Pancreas (tissue), 10 donors: ENCODE measurements around the gene NUP35. TPM values are rescaled to one million over a fixed set of nuclear protein-coding genes. Genes with fewer than 3 reads are reported as not detected.

Source experiments
- ATAC-seq, 4 donors: fragments of 200-7000 bp; cut with Tn5 transposase; one replicate each; pipeline versions ENCODE4 v1.8.0 to v1.9.1; 2020; ENCODE audit warnings: mild to moderate bottlenecking in 4 of 4, moderate library complexity in 4 of 4
- DNase-seq, 6 donors: peaks; one replicate each; pipeline ENCODE4 v3.0.0-alpha.2; 2020
- FAIRE-seq: peaks from 2 replicates; lab custom pipeline; 2012; peaks lifted over from hg19 to GRCh38; lab: Jason Lieb, UNC
- H3K27ac ChIP-seq, 4 donors: fragments of 200-600 bp; sonication (generic); 1 replicate in 3 of 4; 2 replicates in 1 of 4; pipeline versions ENCODE4 v1.5.0 to v1.8.0; 2020
- H3K27me3 ChIP-seq, 4 donors: fragments of 200-600 bp; one replicate each; pipeline ENCODE4 v1.8.0; 2021
- H3K36me3 ChIP-seq, 3 donors: fragments of 200-600 bp; sonication (generic) in 1 of 3; one replicate each; pipeline versions ENCODE4 v1.5.0 to v1.8.0; 2020 to 2021
- H3K4me1 ChIP-seq, 3 donors: fragments of 200-600 bp; one replicate each; pipeline ENCODE4 v1.8.0; 2021
- H3K4me3 ChIP-seq, 4 donors: fragments of 200-600 bp; sonication (generic) in 2 of 4; one replicate each; pipeline versions ENCODE4 v1.5.0 to v1.8.0; 2020 to 2021
- H3K9me3 ChIP-seq, 4 donors: fragments of 200-600 bp; one replicate each; pipeline ENCODE4 v1.8.0; 2021
- CTCF ChIP-seq, 4 donors: fragments of 200-600 bp; sonication (generic) in 3 of 4; IDR thresholded peaks; one replicate each; pipeline versions ENCODE4 v1.5.0 to v1.8.0; 2021; ENCODE audit warnings: antibody characterized with exemption in 4 of 4
- WGBS, 2 donors: extraction: QIAGEN DNeasy Blood & Tissue Kit; methylation state at CpG; one replicate each; pipeline ENCODE4 v1.1.7; 2013; 5-methylcytosine and 5-hydroxymethylcytosine counted together
- intact Hi-C, 3 donors: fragments of 100-400 bp; cut with DNase I; formaldehyde crosslinking; loops; one replicate each; pipeline versions ENCODE4 v1.11.1 to v1.14.2; 2022
- polyA plus RNA-seq, 2 donors: library from polyadenylated mRNA; stranded (reverse); fragments of 200-250 nt; gene quantifications; one replicate each; pipeline ENCODE4 v1.2.3, GENCODE V29; 2013
- total RNA-seq, 6 donors: library from RNA; stranded (reverse); fragmentation: NEBNext Ultra II Directional in 4 of 6; extraction: Animal tissue kit (Norgen Biotek cat#: 25700) in 4 of 6; gene quantifications; one replicate each; pipeline versions ENCODE4 v1.2.1 to v1.2.4, GENCODE V29; 2021 to 2023
- donor health status: healthy with polysubstance abuse.
- donor health status: DM: no; HTN: no; CAD: no; lungs with moderate emphysema.
- donor health status: DM: no; HTN: no; CAD: no.
- donor health status: control.
- donor health status: control.
- donor health status: Bipolar disorder and iron deficiency.
- donor health status: DM: yes; HTN: yes; CAD: no.
- donor health status: DM: no; HTN: no; CAD: no.
- donor health status: DM: no; HTN: no; CAD: no.
- donor health status: DM: yes; HTN: yes; CAD: no.

Gene NUP35
- total RNA-seq = 10 to 100 TPM in 2 of 6 donors, 1 to 10 TPM in 4; 5.9 to 13.4 (median 9.1) TPM
- 1 to 10 TPM; 5.7 to 8.6 TPM for polyA plus RNA-seq

GRCh38 chr2:183124222-183124956, at the start of gene NUP35:
TSS of gene NUP35 (plus strand) at chr2:183124443. CDS start at chr2:183124458, 15 bp downstream.
- FAIRE-seq (peak; percentile 65), ATAC-seq (peak; percentile 97 to 99 (median 98)), DNase-seq (peak; percentile 81 to 94 (median 84))
- TF ChIP-seq CTCF (IDR thresholded peaks at IDR 0.05) = no peak
- H3K4me3 ChIP-seq = peak within 1 kb of the TSS; percentile 68 to 79 (median 74)
- intact Hi-C loops = no loop called here
- peaks cover 0 to 4% (median 0%) of the 10 kb centered on the region in 3 donors for H3K36me3 ChIP-seq
- 0% methylated on average over 43 of the region's 43 CpGs for WGBS, 2 donors
- peak within 1 kb of the TSS; percentile 87 to 93 (median 92) for H3K27ac ChIP-seq
- no peaks in the 10 kb centered on the region for H3K27me3 ChIP-seq
- no peaks in the 10 kb centered on the region for H3K9me3 ChIP-seq
- H3K4me1 ChIP-seq = peaks cover 6 to 16% (median 13%) of the 10 kb centered on the region in 3 donors

- Histone ChIP-seq H3K36me3 (no peaks in the 10 kb centered on the region), H3K9me3 (no peaks in the 10 kb centered on the region), H3K27me3 (no peaks in the 10 kb centered on the region), H3K4me1 (peaks cover 0 to 10% (median 7%) of the 10 kb centered on the region in 3 donors), H3K4me3 (peak overlapping the region; percentile 42 to 60 (median 57)), H3K27ac (peak overlapping the region; percentile 72 to 92 (median 78))
- ATAC-seq (peak in 2 of 4 donors; percentile 71 to 82), FAIRE-seq (no peak), DNase-seq (peak in 2 of 6 donors; percentile 51 to 67)
- intact Hi-C loops = no loop called here
- 1 to 3% methylated on average over 8 of the region's 8 CpGs for WGBS, 2 donors
- no peak for TF ChIP-seq CTCF (IDR thresholded peaks at IDR 0.05)
Measured at GRCh38 chr2:183078163-183078463, 46.1 kb upstream of the NUP35 start.

- peak; percentile 78 to 97 (median 88) for DNase-seq
- 0% methylated on average over 20 of the region's 20 CpGs for WGBS, 2 donors
- no peaks in the 10 kb centered on the region for H3K27me3 ChIP-seq
- no peak for TF ChIP-seq CTCF (IDR thresholded peaks at IDR 0.05)
- H3K9me3 ChIP-seq = no peaks in the 10 kb centered on the region
- peak; percentile 75 for FAIRE-seq
- intact Hi-C loops = no loop called here
- H3K4me3 ChIP-seq = peak within 1 kb of the TSS; percentile 42 to 60 (median 57)
- peak within 1 kb of the TSS; percentile 72 to 92 (median 78) for H3K27ac ChIP-seq
- H3K36me3 ChIP-seq = no peaks in the 10 kb centered on the region
- peaks cover 0 to 10% (median 7%) of the 10 kb centered on the region in 3 donors for H3K4me1 ChIP-seq
- peak; percentile 94 to 98 (median 97) for ATAC-seq
Measured at GRCh38 chr2:183078464-183079138, 45.6 kb upstream of the NUP35 start, which contains the start of gene DUSP19. TSS of gene DUSP19 (plus strand) at chr2:183078747. CDS start at chr2:183078934, 187 bp downstream.

- Histone ChIP-seq H3K9me3 (no peaks in the 10 kb centered on the region), H3K4me3 (peak overlapping the region; percentile 42 to 60 (median 57)), H3K36me3 (no peaks in the 10 kb centered on the region), H3K4me1 (peaks cover 0 to 10% (median 7%) of the 10 kb centered on the region in 3 donors), H3K27ac (peak overlapping the region; percentile 72 to 92 (median 78)), H3K27me3 (no peaks in the 10 kb centered on the region)
- FAIRE-seq (peak; percentile 64), DNase-seq (no peak), ATAC-seq (peak; percentile 41 to 77 (median 58))
- intact Hi-C loops = no loop called here
- TF ChIP-seq CTCF (IDR thresholded peaks at IDR 0.05) = no peak
- WGBS, 2 donors = 5 to 7% methylated on average over 13 of the region's 13 CpGs
Measured at GRCh38 chr2:183079139-183079775, 45.0 kb upstream of the NUP35 start.
